HCT116 (cell line): ENCODE measurements around the gene KIAA2012. TPM values are rescaled to one million over a fixed set of nuclear protein-coding genes. Genes with fewer than 3 reads are reported as not detected.

ENCODE experiments used
- ATAC-seq: fragments of 200-7000 bp; cut with Tn5 transposase; 2 replicates; pipeline ENCODE4 v1.9.1; 2020; ENCODE audit warnings: mild to moderate bottlenecking, moderate library complexity
- BruUV-seq: library from RNA; stranded (reverse); fragments of 400-500 nt; replicated peaks from 2 replicates; lab custom pipeline; 2021; lab: Mats Ljungman, UMichigan
- CTCF ChIA-PET: fragments of 300-600 bp; sonication (Branson Sonifier 250); formaldehyde crosslinking; loops from one replicate; lab custom pipeline; 2021; ENCODE audit warnings: antibody characterized with exemption; lab: Charles Lee
- POLR2A ChIA-PET: fragments of 300-600, 350-600 bp; sonication (Branson Sonifier 250); formaldehyde crosslinking; loops from one replicate; lab custom pipeline; 2021; ENCODE audit warnings: antibody characterized with exemption; lab: Charles Lee
- RAD21 ChIA-PET, 2 experiments: fragments of 300-600 bp; sonication (Branson Sonifier 250); formaldehyde crosslinking; loops; one replicate each; lab custom pipeline; 2023; ENCODE audit warnings: low total read pairs in 2 of 2; ENCODE audit not compliant: uncharacterized antibody in 2 of 2, unreplicated experiment in 2 of 2, low non-redundant PET in 1 of 2; lab: Charles Lee
- DNase-seq: peaks from one replicate; pipeline ENCODE4 v3.0.0-alpha.2; 2010; ENCODE audit warnings: low read depth, low spot score
- H2AFZ ChIP-seq: fragments of 200-600 bp; shearing (Covaris generic), sonication (generic); 2 replicates; pipeline ENCODE4 v1.6.1; 2017; ENCODE audit warnings: low read depth, mixed run types, mixed read lengths, antibody characterized with exemption, low read length; ENCODE audit not compliant: poor library complexity, severe bottlenecking
- H3K27ac ChIP-seq: 2 replicates; pipeline ENCODE4 v1.5.1; 2012; ENCODE audit warnings: low read depth, low read length
- H3K27me3 ChIP-seq: fragments of 200-600 bp; sonication (generic); 2 replicates; pipeline ENCODE4 v1.6.1; 2016; ENCODE audit warnings: mixed run types, low read length, mixed read lengths; ENCODE audit not compliant: insufficient read depth
- H3K36me3 ChIP-seq, 2 experiments: fragments of 200-500 bp in 1 of 2; fragments of 200-600 bp in 1 of 2; sonication (Bioruptor generic) in 1 of 2; sonication (generic) in 1 of 2; 2 replicates each; pipeline versions ENCODE4 v1.5.1 to v1.6.1; 2014 to 2016; ENCODE audit warnings: low read length in 2 of 2, inconsistent platforms in 1 of 2, mixed read lengths in 1 of 2, mixed run types in 1 of 2; ENCODE audit not compliant: insufficient read depth in 2 of 2, control insufficient read depth in 1 of 2
- H3K4me1 ChIP-seq, 2 experiments: fragments of 200-600 bp in 1 of 2; sonication (generic) in 1 of 2; 2 replicates each; pipeline versions ENCODE4 v1.5.1 to v1.6.1; 2012 to 2017; ENCODE audit warnings: low read length in 2 of 2, inconsistent platforms in 1 of 2, mild to moderate bottlenecking in 1 of 2, mixed read lengths in 1 of 2, mixed run types in 1 of 2, moderate library complexity in 1 of 2; ENCODE audit not compliant: insufficient read depth in 2 of 2, control insufficient read depth in 1 of 2
- H3K4me2 ChIP-seq: fragments of 200-600 bp; sonication (generic); 2 replicates; pipeline ENCODE4 v1.6.1; 2017; ENCODE audit warnings: mixed run types, low read length, mixed read lengths
- H3K4me3 ChIP-seq, 2 experiments: fragments of 200-600 bp in 1 of 2; sonication (generic) in 1 of 2; replicated peaks in 1 of 2; 2 replicates each; pipeline ENCODE4 v1.5.1; 2011 to 2016; ENCODE audit warnings: low read length in 2 of 2, control low read depth in 1 of 2, low read depth in 1 of 2, mild to moderate bottlenecking in 1 of 2, mixed read lengths in 1 of 2, mixed run types in 1 of 2
- H3K79me2 ChIP-seq: fragments of 200-600 bp; sonication (generic); 2 replicates; pipeline ENCODE4 v1.6.1; 2017; ENCODE audit warnings: mild to moderate bottlenecking, mixed run types, low read length, moderate library complexity, mixed read lengths; ENCODE audit not compliant: insufficient read depth
- H3K9ac ChIP-seq: fragments of 200-600 bp; sonication (generic); 2 replicates; pipeline ENCODE4 v1.6.1; 2016; ENCODE audit warnings: low read length, mixed read lengths
- H3K9me2 ChIP-seq: fragments of 200-600 bp; sonication (generic), shearing (Covaris generic); 2 replicates; pipeline ENCODE4 v1.6.1; 2017; ENCODE audit warnings: mixed run types, mild to moderate bottlenecking, moderate library complexity; ENCODE audit not compliant: insufficient read depth
- H3K9me3 ChIP-seq, 2 experiments: fragments of 200-500 bp in 1 of 2; fragments of 200-600 bp in 1 of 2; sonication (Bioruptor generic) in 1 of 2; sonication (generic) in 1 of 2; 2 replicates each; pipeline ENCODE4 v1.6.1; 2014 to 2017; ENCODE audit warnings: low read length in 2 of 2, mixed read lengths in 2 of 2, inconsistent platforms in 1 of 2, low read depth in 1 of 2, mild to moderate bottlenecking in 1 of 2, mixed run types in 1 of 2, moderate library complexity in 1 of 2; ENCODE audit not compliant: control insufficient read depth in 1 of 2, insufficient read depth in 1 of 2
- H4K20me1 ChIP-seq: fragments of 200-600 bp; sonication (generic), shearing (Covaris generic); 2 replicates; pipeline ENCODE4 v1.6.1; 2017; ENCODE audit warnings: mixed run types, mild to moderate bottlenecking, moderate library complexity; ENCODE audit not compliant: insufficient read depth
- ATF3 ChIP-seq: IDR thresholded peaks from 2 replicates; pipeline ENCODE4 v1.6.1; 2012
- CTCF ChIP-seq, 3 experiments: fragments of 200-600 bp in 1 of 3; sonication (generic) in 1 of 3; IDR thresholded peaks in 2 of 3; conservative IDR thresholded peaks in 1 of 3; 2 replicates each; pipeline ENCODE4 v1.5.1; 2012 to 2017; ENCODE audit warnings: low read depth in 2 of 3, low read length in 2 of 3, antibody characterized with exemption in 1 of 3, borderline replicate concordance in 1 of 3, control low read depth in 1 of 3, mild to moderate bottlenecking in 1 of 3, mixed read lengths in 1 of 3, mixed run types in 1 of 3, moderate library complexity in 1 of 3; ENCODE audit not compliant: insufficient read depth in 1 of 3
- ELF1 ChIP-seq: IDR thresholded peaks from 2 replicates; pipeline ENCODE4 v1.6.1; 2012; ENCODE audit warnings: low read depth, borderline replicate concordance
- EZH2 ChIP-seq: fragments of 200-600 bp; sonication (generic); IDR thresholded peaks from 2 replicates; pipeline ENCODE4 v1.6.1; 2017; ENCODE audit warnings: antibody characterized with exemption, mixed run types
- EZH2phosphoT487 ChIP-seq: fragments of 200-600 bp; IDR thresholded peaks from 2 replicates; pipeline ENCODE4 v1.6.1; 2018; ENCODE audit warnings: antibody characterized with exemption, borderline replicate concordance
- FOSL1 ChIP-seq: IDR thresholded peaks from 2 replicates; pipeline ENCODE4 v1.6.1; 2012; ENCODE audit warnings: low read depth
- JUND ChIP-seq: IDR thresholded peaks from 2 replicates; pipeline ENCODE4 v1.6.1; 2012
- MAX ChIP-seq: IDR thresholded peaks from 2 replicates; pipeline ENCODE4 v1.6.1; 2012
- RAD21 ChIP-seq: IDR thresholded peaks from 2 replicates; pipeline ENCODE4 v1.6.1; 2012; ENCODE audit warnings: low read depth, mild to moderate bottlenecking
- SIN3A ChIP-seq: IDR thresholded peaks from 2 replicates; pipeline ENCODE4 v1.6.1; 2012; ENCODE audit warnings: low read depth
- SP1 ChIP-seq: IDR thresholded peaks from 2 replicates; pipeline ENCODE4 v1.6.1; 2012; ENCODE audit warnings: low read depth
- SRF ChIP-seq: IDR thresholded peaks from 2 replicates; pipeline ENCODE4 v1.6.1; 2012; ENCODE audit warnings: low read depth
- TCF7L2 ChIP-seq: IDR thresholded peaks from 2 replicates; pipeline ENCODE4 v1.7.0; 2011; ENCODE audit warnings: borderline replicate concordance, inconsistent platforms; ENCODE audit not compliant: insufficient read depth, insufficient read length; ENCODE audit errors: extremely low read depth
- ZNF274 ChIP-seq: fragments of 200-500 bp; sonication (Bioruptor generic); IDR thresholded peaks from 2 replicates; pipeline ENCODE4 v1.6.1; 2014; ENCODE audit warnings: mild to moderate bottlenecking, low read depth, low read length, inconsistent platforms
- intact Hi-C: fragments of 100-400 bp; cut with micrococcal nuclease; formaldehyde crosslinking; loops from 2 replicates; pipeline ENCODE4 v1.10.0; 2022
- total RNA-seq: library from RNA; stranded (reverse); gene quantifications from one replicate; pipeline ENCODE4 v1.2.1, GENCODE V29; 2021; ENCODE audit not compliant: unreplicated experiment

KIAA2012 gene
- total RNA-seq, 1 experiment from 2014 or later, result not detected

- CTCF ChIA-PET, result no interaction called here
- DNase-seq, result no peak
- POLR2A ChIA-PET, result no interaction called here
- no peaks in the 10 kb centered on the region for H3K36me3 ChIP-seq
- intact Hi-C loops, result no loop called here
- TF ChIP-seq SIN3A, result no peak
- TF ChIP-seq SRF, result no peak
- no peak for TF ChIP-seq FOSL1
- TF ChIP-seq JUND, result no peak
- no peak for TF ChIP-seq ZNF274
- no peak for TF ChIP-seq SP1
- TF ChIP-seq ELF1, result no peak
- no peak for TF ChIP-seq EZH2phosphoT487
- TF ChIP-seq ATF3, result no peak
- TF ChIP-seq CTCF (IDR thresholded peaks at IDR 0.05 in 2 of 3, conservative IDR thresholded peaks at IDR 0.05 in 1 of 3; ENCODE audit: borderline replicate concordance in 1 of 3, insufficient read depth in 1 of 3, low read depth in 2 of 3, low read length in 2 of 3), result no peak
- TF ChIP-seq RAD21, result no peak
- TF ChIP-seq TCF7L2, result no peak
- no peak for TF ChIP-seq EZH2
- TF ChIP-seq MAX, result no peak
- H3K9me3 ChIP-seq, result no peaks in the 10 kb centered on the region
- H3K4me3 ChIP-seq, result no peak overlapping the region
- H3K9ac ChIP-seq, result no peak overlapping the region
- no TSS peak for BruUV-seq
- no peak overlapping the region for H3K27ac ChIP-seq
- H3K27me3 ChIP-seq, result no peaks in the 10 kb centered on the region; the same call in 1 of the 2 replicates
- no peak for ATAC-seq
- H3K79me2 ChIP-seq, result no peaks in the 10 kb centered on the region
- H3K9me2 ChIP-seq, result no peaks in the 10 kb centered on the region
- H4K20me1 ChIP-seq, result no peaks in the 10 kb centered on the region
- no peak overlapping the region for H2AFZ ChIP-seq
- RAD21 ChIA-PET, result no interaction called here
- no peaks in the 10 kb centered on the region for H3K4me1 ChIP-seq
- H3K4me2 ChIP-seq, result no peak overlapping the region
These were observed 42.5 kb downstream of the KIAA2012 start for GRCh38 chr2:202115479-202115971.
